ENCODE measurements around the gene ANXA2R. TPM values are rescaled to one million over a fixed set of nuclear protein-coding genes. Genes with fewer than 3 reads are reported as not detected.
A peak's percentile ranks its signal among the peaks of the same experiment; 100 is the strongest.

Gene ANXA2R
- total and polyA plus RNA-seq, 2 of the 13 experiments (the other 11 are each of a cell fraction or from before 2014, with no cell fraction given) = 0.95 to 1.3 TPM

- TF ChIP-seq CCAR2 (optimal IDR thresholded peaks at IDR 0.05; ENCODE audit: low read depth, low read length) (no peak), ETV6 (CRISPR knock-in tag; conservative IDR thresholded peaks at IDR 0.05) (no peak; the same call in 1 of the 2 replicates), ZNF547 (CRISPR knock-in tag; IDR thresholded peaks at IDR 0.05) (no peak), ZNF256 (CRISPR knock-in tag; conservative IDR thresholded peaks at IDR 0.05) (no peak), ZBTB7A (CRISPR knock-in tag; IDR thresholded peaks at IDR 0.05) (no peak), POGK (CRISPR knock-in tag; conservative IDR thresholded peaks at IDR 0.05) (no peak; the same call in 1 of the 2 replicates), FOXA1 (IDR thresholded peaks at IDR 0.05) (no peak), FOXA1 (CRISPR knock-in tag; IDR thresholded peaks at IDR 0.05) (no peak), TARDBP (CRISPR knock-in tag; IDR thresholded peaks at IDR 0.05) (peak; percentile 57; the same call in 1 of the 2 replicates), BATF2 (CRISPR knock-in tag; IDR thresholded peaks at IDR 0.05) (no peak), ZBTB40 (IDR thresholded peaks at IDR 0.05) (no peak), ZBTB40 (CRISPR knock-in tag; IDR thresholded peaks at IDR 0.05) (no peak; the same call in 1 of the 2 replicates), TAF15 (IDR thresholded peaks at IDR 0.05; ENCODE audit: low read depth, low read length, poor library complexity, severe bottlenecking) (no peak), ZBTB49 (CRISPR knock-in tag; IDR thresholded peaks at IDR 0.05; ENCODE audit: borderline replicate concordance) (no peak), ZNF10 (CRISPR knock-in tag; IDR thresholded peaks at IDR 0.05; ENCODE audit: borderline replicate concordance, low read depth) (no peak)
Measured at GRCh38 chr5:43066799-43067741, 27.0 kb upstream of the ANXA2R start (continued).
